ENCODE data around the gene SEC24D.
A peak's percentile ranks its signal among the peaks of the same experiment; 100 is the strongest.

SEC24D gene

DNA sequence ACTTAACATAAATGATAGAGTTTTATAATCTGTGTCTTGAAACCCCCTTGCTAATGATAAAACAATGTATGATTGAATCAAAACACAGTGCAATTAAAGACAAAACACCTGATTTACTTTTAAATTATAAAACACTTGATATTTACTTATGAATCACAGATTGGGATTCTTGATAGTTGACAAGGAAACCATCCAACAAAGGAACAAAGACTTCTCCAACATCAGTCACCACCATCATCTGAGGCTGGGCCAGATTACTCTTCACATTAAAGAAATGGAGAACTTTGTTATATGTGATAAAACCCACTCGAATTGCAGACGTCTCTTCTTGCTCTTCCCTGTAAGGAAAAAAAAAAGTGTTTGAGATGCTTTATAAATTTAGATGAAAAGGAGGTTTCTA lies 83.4 kb downstream of the SEC24D start:
- TF ChIP-seq CTCF (IDR thresholded peaks at IDR 0.05) = no peak
- Histone ChIP-seq H3K27ac (no peak overlapping the region), H3K4me3 (no peak overlapping the region)
- DNase-seq (ENCODE audit: low spot score) = no peak

- no peak for TF ChIP-seq CTCF (IDR thresholded peaks at IDR 0.05)
- peak overlapping the region; percentile 22 to 57 for H3K27ac ChIP-seq
- no peak overlapping the region for H3K4me3 ChIP-seq
- no peak for DNase-seq (ENCODE audit: low spot score)
Observed at GRCh38 chr4:118751629-118752323, 84.2 kb downstream of the SEC24D start.

GRCh38 chr4:118749347-118749988 lies 86.5 kb downstream of the SEC24D start:
- H3K27ac ChIP-seq = peak overlapping the region in 1 of 2 donors; percentile 42
- no peak for DNase-seq (ENCODE audit: low spot score)
- no peak for TF ChIP-seq CTCF (IDR thresholded peaks at IDR 0.05)
- H3K4me3 ChIP-seq = no peak overlapping the region

DNA sequence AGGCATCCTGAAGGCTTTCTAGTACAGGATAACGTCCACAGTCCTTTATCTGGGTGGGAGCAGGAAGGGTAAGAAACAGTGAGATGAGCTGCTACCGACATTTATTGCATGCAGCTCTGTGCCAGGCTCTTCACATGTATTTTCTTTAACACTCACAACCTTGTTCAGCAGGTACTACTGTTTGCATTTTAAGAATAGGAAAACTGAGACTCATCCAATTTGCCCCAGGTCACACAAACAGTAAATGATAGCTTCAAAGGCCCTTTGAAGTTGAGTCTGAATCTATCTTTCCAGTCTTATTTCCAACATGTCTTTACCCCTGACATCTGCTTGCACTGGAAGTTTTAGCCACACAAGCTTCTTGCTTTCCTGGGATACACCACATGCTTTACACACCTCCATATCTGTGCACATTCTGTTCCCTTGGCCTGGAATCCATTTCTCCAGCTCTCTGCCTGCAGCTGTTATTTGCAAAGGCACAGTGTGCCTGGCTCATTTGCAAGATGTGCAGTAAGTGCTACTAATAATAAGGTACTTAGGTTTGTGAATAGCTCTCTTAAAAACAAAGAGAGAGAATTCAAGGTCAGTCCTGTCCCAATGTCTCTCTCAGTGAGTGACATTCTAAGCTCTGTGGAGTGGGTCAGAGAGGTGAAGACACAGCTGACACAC lies 89.5 kb downstream of the SEC24D start:
- no peak for DNase-seq (ENCODE audit: low spot score)
- no peak overlapping the region for H3K4me3 ChIP-seq
- no peak for TF ChIP-seq CTCF (IDR thresholded peaks at IDR 0.05)
- peak overlapping the region in 1 of 2 donors; percentile 75 for H3K27ac ChIP-seq

- H3K4me3 ChIP-seq = no peak overlapping the region
- H3K27ac ChIP-seq = peak overlapping the region; percentile 33 to 75
- no peak for DNase-seq (ENCODE audit: low spot score)
- no peak for TF ChIP-seq CTCF (IDR thresholded peaks at IDR 0.05)
Observed at GRCh38 chr4:118745357-118745756, 90.6 kb downstream of the SEC24D start.

GRCh38 chr4:118743867-118744266 lies 92.1 kb downstream of the SEC24D start:
- no peak for TF ChIP-seq CTCF (IDR thresholded peaks at IDR 0.05)
- H3K27ac ChIP-seq = no peak overlapping the region
- no peak for DNase-seq (ENCODE audit: low spot score)
- no peak overlapping the region for H3K4me3 ChIP-seq
